B cell (primary cell): ENCODE data around the gene PTPRN2. TPM values are rescaled to one million over a fixed set of nuclear protein-coding genes. Genes with fewer than 3 reads are reported as not detected.

Experiments used
- ATAC-seq: fragments of 200-7000 bp; cut with Tn5 transposase; one replicate; pipeline ENCODE4 v1.10.0; 2021; ENCODE audit warnings: low read depth, mild to moderate bottlenecking, moderate number of reproducible peaks, moderate library complexity
- CTCF ChIA-PET: fragments of 350-600 bp; sonication (Branson Sonifier 250); formaldehyde crosslinking; loops from one replicate; lab custom pipeline; 2021; ENCODE audit warnings: antibody characterized with exemption, inconsistent platforms; lab: Charles Lee
- POLR2A ChIA-PET: fragments of 350-600 bp; sonication (Branson Sonifier 250); formaldehyde crosslinking; loops from one replicate; lab custom pipeline; 2021; ENCODE audit warnings: antibody characterized with exemption; lab: Charles Lee
- DNase-seq: peaks from one replicate; pipeline ENCODE4 v3.0.0; 2013
- H2AFZ ChIP-seq: 2 replicates; pipeline ENCODE4 v1.6.1; 2012; ENCODE audit warnings: mild to moderate bottlenecking, low read depth, low read length; ENCODE audit not compliant: insufficient read depth, poor library complexity, severe bottlenecking
- H3K27ac ChIP-seq, 2 donors: 1 replicate in 1 of 2; 2 replicates in 1 of 2; pipeline ENCODE4 v1.5.1; 2012 to 2013; ENCODE audit warnings: low read length in 2 of 2, mild to moderate bottlenecking in 2 of 2, moderate library complexity in 1 of 2
- H3K27me3 ChIP-seq, 4 experiments: fragments of 200-600 bp in 1 of 4; sonication (generic) in 1 of 4; replicated peaks in 1 of 4; 1 replicate in 2 of 4; 2 replicates in 2 of 4; pipeline versions ENCODE4 v1.6.1 to v1.7.0; 2013 to 2016; ENCODE audit warnings: low read length in 3 of 4, mild to moderate bottlenecking in 2 of 4, mixed read lengths in 1 of 4, moderate library complexity in 1 of 4; ENCODE audit not compliant: insufficient read depth in 4 of 4, control insufficient read depth in 3 of 4; ENCODE audit errors: control extremely low read depth in 1 of 4
- H3K36me3 ChIP-seq, 2 experiments: replicated peaks in 1 of 2; 1 replicate in 1 of 2; 2 replicates in 1 of 2; pipeline versions ENCODE4 v1.6.1 to v1.7.1; 2013; ENCODE audit warnings: low read length in 1 of 2; ENCODE audit not compliant: insufficient read depth in 2 of 2, control insufficient read depth in 1 of 2; ENCODE audit errors: control extremely low read depth in 1 of 2, extremely low read depth in 1 of 2
- H3K4me1 ChIP-seq, 2 donors: fragments of 200-600 bp in 1 of 2; sonication (generic) in 1 of 2; 1 replicate in 1 of 2; 2 replicates in 1 of 2; pipeline versions ENCODE4 v1.5.1 to v1.6.1; 2013 to 2017; ENCODE audit warnings: low read length in 2 of 2; ENCODE audit not compliant: control insufficient read depth in 2 of 2, insufficient read depth in 2 of 2
- H3K4me2 ChIP-seq: replicated peaks from 2 replicates; pipeline ENCODE3; 2012; ENCODE audit warnings: mild to moderate bottlenecking, low read depth, low read length; ENCODE audit not compliant: poor library complexity, severe bottlenecking
- H3K4me3 ChIP-seq, 5 experiments: fragments of 200-600 bp in 1 of 5; sonication (generic) in 1 of 5; 1 replicate in 3 of 5; 2 replicates in 2 of 5; pipeline versions ENCODE4 v1.5.1 to v1.7.0; 2011 to 2016; ENCODE audit warnings: low read length in 4 of 5, mild to moderate bottlenecking in 4 of 5, low read depth in 2 of 5, control low read depth in 1 of 5, moderate library complexity in 1 of 5; ENCODE audit not compliant: insufficient read depth in 1 of 5; ENCODE audit errors: control extremely low read depth in 1 of 5, extremely low read depth in 1 of 5
- H3K79me2 ChIP-seq: fragments of 200-600 bp; sonication (generic); one replicate; pipeline ENCODE4 v1.6.0; 2016; ENCODE audit warnings: low read length; ENCODE audit not compliant: control insufficient read depth, insufficient read depth
- H3K9ac ChIP-seq: fragments of 200-600 bp; sonication (generic); 2 replicates; pipeline ENCODE4 v1.6.1; 2017; ENCODE audit warnings: mild to moderate bottlenecking, low read length, moderate library complexity
- H3K9me3 ChIP-seq, 3 donors: one replicate each; pipeline versions ENCODE4 v1.6.1 to v1.7.1; 2013; ENCODE audit warnings: low read length in 2 of 3; ENCODE audit not compliant: control insufficient read depth in 2 of 3, insufficient read depth in 1 of 3; ENCODE audit errors: control extremely low read depth in 1 of 3
- H4K20me1 ChIP-seq: 2 replicates; pipeline ENCODE4 v1.6.0; 2012; ENCODE audit warnings: mild to moderate bottlenecking, low read length; ENCODE audit not compliant: insufficient read depth, control insufficient read depth, poor library complexity, severe bottlenecking
- H3K27ac Mint-ChIP-seq: one replicate; pipeline ENCODE4 v1.8.0; 2021; ENCODE audit warnings: mixed read lengths
- H3K27me3 Mint-ChIP-seq: one replicate; pipeline ENCODE4 v1.8.0; 2021; ENCODE audit warnings: mixed read lengths
- H3K4me1 Mint-ChIP-seq: one replicate; pipeline ENCODE4 v1.8.0; 2021; ENCODE audit warnings: mixed read lengths
- H3K4me3 Mint-ChIP-seq: one replicate; pipeline ENCODE4 v1.8.0; 2021; ENCODE audit warnings: mixed read lengths
- H3K9me3 Mint-ChIP-seq: one replicate; pipeline ENCODE4 v1.8.0; 2022; ENCODE audit warnings: mixed read lengths; ENCODE audit not compliant: insufficient read depth
- EZH2 ChIP-seq: IDR thresholded peaks from 2 replicates; pipeline ENCODE4 v1.6.1; 2012; ENCODE audit warnings: borderline replicate concordance, low read depth, mild to moderate bottlenecking, moderate library complexity, low read length; ENCODE audit not compliant: insufficient read depth, poor library complexity, severe bottlenecking
- WGBS: methylation state at CpG from one replicate; pipeline ENCODE4 v1.1.5; 2013; ENCODE audit warnings: missing lambda C conversion rate; ENCODE audit not compliant: insufficient coverage; 5-methylcytosine and 5-hydroxymethylcytosine counted together
- intact Hi-C: fragments of 100-400 bp; cut with micrococcal nuclease; formaldehyde crosslinking; loops from one replicate; pipeline ENCODE4 v1.10.0; 2022
- polyA plus RNA-seq: library from polyadenylated mRNA; depleted of rRNA; stranded (reverse); fragments of >200 nt; gene quantifications from 2 replicates; pipeline ENCODE4 v1.2.3, GENCODE V29; 2012
- total RNA-seq, 2 donors: library from RNA; stranded (reverse); fragments of 120-200 nt in 1 of 2; gene quantifications; 1 replicate in 1 of 2; 2 replicates in 1 of 2; pipeline versions ENCODE4 v1.2.3 to v1.2.4, GENCODE V29; 2013 to 2022
- TF ChIP-seq, protein P1 (sequence below): fragments of 200-600 bp; IDR thresholded peaks from one replicate; pipeline ENCODE4 v1.8.0; 2022; ENCODE audit warnings: antibody characterized with exemption, mild to moderate bottlenecking

The PTPRN2 gene
- total and polyA plus RNA-seq, 2 donors (not counting 1 experiment from before 2014, with no cell fraction given), result 2.0 to 5.0 TPM

DNA sequence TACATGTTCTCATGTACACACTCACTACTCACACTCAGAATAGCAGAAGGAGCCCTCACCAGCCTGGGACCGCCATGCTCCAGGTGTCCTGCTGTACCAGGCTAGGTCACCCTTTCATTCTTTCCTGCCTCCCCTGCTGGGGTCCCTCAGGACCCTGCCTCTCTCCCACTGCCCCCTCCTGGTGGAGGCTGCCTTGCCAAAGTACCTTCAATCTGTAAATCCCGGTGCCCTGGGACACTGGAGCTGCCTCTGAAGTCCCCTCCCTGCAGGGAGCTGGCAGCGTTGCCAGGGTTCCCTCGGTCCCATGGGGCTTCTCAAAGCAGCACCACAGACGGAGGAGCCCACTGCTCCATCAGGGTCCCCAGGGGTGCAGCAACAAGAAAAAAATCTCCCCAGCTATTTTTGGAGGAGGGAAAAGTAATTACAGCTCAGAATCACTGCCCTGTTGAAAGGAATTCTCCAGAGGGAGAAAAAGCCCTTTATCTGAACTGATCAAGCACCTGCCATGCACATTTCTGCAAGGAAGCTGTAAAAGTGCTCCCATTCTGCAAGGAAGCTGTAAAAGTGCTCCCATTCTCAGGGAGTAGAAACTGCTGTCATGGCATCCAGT lies 259.9 kb downstream of the PTPRN2 start:
- H3K27me3 ChIP-seq, result no peaks in the 10 kb centered on the region
- no peak overlapping the region for H3K4me2 ChIP-seq
- no peaks in the 10 kb centered on the region for H3K27me3 Mint-ChIP-seq
- H4K20me1 ChIP-seq, result no peaks in the 10 kb centered on the region
- intact Hi-C loops, result no loop called here
- peaks cover 16% of the 10 kb centered on the region for H3K9me3 Mint-ChIP-seq
- H2AFZ ChIP-seq, result no peak overlapping the region
- ChIA-PET CTCF (no interaction called here), POLR2A (no interaction called here)
- no peaks in the 10 kb centered on the region for H3K4me1 ChIP-seq
- ATAC-seq, result no peak
- no peaks in the 10 kb centered on the region for H3K4me1 Mint-ChIP-seq
- no peak overlapping the region for H3K27ac Mint-ChIP-seq
- DNase-seq, result no peak
- 67% methylated on average over 2 of the region's 5 CpGs for WGBS
- H3K36me3 ChIP-seq, result no peaks in the 10 kb centered on the region
- H3K4me3 Mint-ChIP-seq, result no peak overlapping the region
- H3K9ac ChIP-seq, result no peak overlapping the region
- TF ChIP-seq EZH2, result no peak
- TF ChIP-seq, protein P1, sequence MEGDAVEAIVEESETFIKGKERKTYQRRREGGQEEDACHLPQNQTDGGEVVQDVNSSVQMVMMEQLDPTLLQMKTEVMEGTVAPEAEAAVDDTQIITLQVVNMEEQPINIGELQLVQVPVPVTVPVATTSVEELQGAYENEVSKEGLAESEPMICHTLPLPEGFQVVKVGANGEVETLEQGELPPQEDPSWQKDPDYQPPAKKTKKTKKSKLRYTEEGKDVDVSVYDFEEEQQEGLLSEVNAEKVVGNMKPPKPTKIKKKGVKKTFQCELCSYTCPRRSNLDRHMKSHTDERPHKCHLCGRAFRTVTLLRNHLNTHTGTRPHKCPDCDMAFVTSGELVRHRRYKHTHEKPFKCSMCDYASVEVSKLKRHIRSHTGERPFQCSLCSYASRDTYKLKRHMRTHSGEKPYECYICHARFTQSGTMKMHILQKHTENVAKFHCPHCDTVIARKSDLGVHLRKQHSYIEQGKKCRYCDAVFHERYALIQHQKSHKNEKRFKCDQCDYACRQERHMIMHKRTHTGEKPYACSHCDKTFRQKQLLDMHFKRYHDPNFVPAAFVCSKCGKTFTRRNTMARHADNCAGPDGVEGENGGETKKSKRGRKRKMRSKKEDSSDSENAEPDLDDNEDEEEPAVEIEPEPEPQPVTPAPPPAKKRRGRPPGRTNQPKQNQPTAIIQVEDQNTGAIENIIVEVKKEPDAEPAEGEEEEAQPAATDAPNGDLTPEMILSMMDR, result no peak
- H3K27ac ChIP-seq, result no peak overlapping the region
- no peaks in the 10 kb centered on the region for H3K79me2 ChIP-seq
- peaks cover 0 to 43% (median 0%) of the 10 kb centered on the region in 3 donors for H3K9me3 ChIP-seq
- H3K4me3 ChIP-seq, result no peak overlapping the region

- Histone ChIP-seq H3K4me2 (no peak overlapping the region), H3K27ac (no peak overlapping the region), H4K20me1 (no peaks in the 10 kb centered on the region), H3K4me3 (no peak overlapping the region), H3K79me2 (no peaks in the 10 kb centered on the region), H3K36me3 (no peaks in the 10 kb centered on the region), H3K4me1 (no peaks in the 10 kb centered on the region), H3K9me3 (peaks cover 0 to 49% (median 0%) of the 10 kb centered on the region in 3 donors), H3K27me3 (no peaks in the 10 kb centered on the region), H3K9ac (no peak overlapping the region), H2AFZ (no peak overlapping the region)
- DNase-seq (no peak), ATAC-seq (no peak)
- POLR2A ChIA-PET, result no interaction called here
- H3K9me3 Mint-ChIP-seq, result peaks cover 13% of the 10 kb centered on the region
- CTCF ChIA-PET, result no interaction called here
- no peak overlapping the region for H3K27ac Mint-ChIP-seq
- 76% methylated on average over 4 of the region's 4 CpGs for WGBS
- TF ChIP-seq EZH2, result no peak
- TF ChIP-seq, protein P1, result no peak
- no peaks in the 10 kb centered on the region for H3K4me1 Mint-ChIP-seq
- H3K27me3 Mint-ChIP-seq, result no peaks in the 10 kb centered on the region
- H3K4me3 Mint-ChIP-seq, result no peak overlapping the region
- intact Hi-C loops, result no loop called here
Observed at GRCh38 chr7:158327012-158327411, 260.6 kb downstream of the PTPRN2 start.
